HepG2 (cell line): ENCODE results near the gene ARHGEF37. TPM values are rescaled to one million over a fixed set of nuclear protein-coding genes. Genes with fewer than 3 reads are reported as not detected.

Experiments used
- ATAC-seq: fragments of 200-7000 bp; cut with Tn5 transposase; 3 replicates; pipeline ENCODE4 v1.9.1; 2020; ENCODE audit warnings: mild to moderate bottlenecking, moderate library complexity
- BruUV-seq: library from RNA; stranded (reverse); fragments of 400-500 nt; replicated peaks from 2 replicates; lab custom pipeline; 2021; lab: Mats Ljungman, UMichigan
- CTCF ChIA-PET: fragments of 300-600 bp; formaldehyde crosslinking; extraction: SDS; loops from one replicate; lab custom pipeline; 2021; ENCODE audit warnings: low total read pairs, inconsistent platforms, low intra/inter-chr PET ratio; lab: Yijun Ruan, JAX
- POLR2A ChIA-PET: fragments of 350-600 bp; sonication (Branson Sonifier 250); formaldehyde crosslinking; loops from one replicate; lab custom pipeline; 2020; ENCODE audit warnings: antibody characterized with exemption, inconsistent platforms; lab: Yijun Ruan, JAX
- DNase-seq: peaks from one replicate; pipeline ENCODE4 v3.0.0-alpha.2; 2015; ENCODE audit warnings: low spot score
- FAIRE-seq: peaks from 3 replicates; lab custom pipeline; 2011; peaks lifted over from hg19 to GRCh38; lab: Jason Lieb, UNC
- H2AFZ ChIP-seq: one replicate; pipeline ENCODE4 v1.6.1; 2011; ENCODE audit warnings: low read length, inconsistent platforms
- H3K27ac ChIP-seq: fragments of 300-600 bp; 3 replicates; pipeline ENCODE4 v1.8.0; 2011; ENCODE audit warnings: mixed run types, mild to moderate bottlenecking, mixed read lengths, low read length, inconsistent platforms; ENCODE audit not compliant: insufficient read depth; ENCODE audit errors: extremely low read length
- H3K27me3 ChIP-seq, 2 experiments: fragments of 200-600 bp in 1 of 2; 2 replicates in 1 of 2; 3 replicates in 1 of 2; pipeline versions ENCODE4 v1.6.0 to v1.8.0; 2011; ENCODE audit warnings: low read length in 2 of 2, mild to moderate bottlenecking in 2 of 2, moderate library complexity in 2 of 2, inconsistent platforms in 1 of 2; ENCODE audit not compliant: insufficient read depth in 2 of 2, control insufficient read depth in 1 of 2
- H3K36me3 ChIP-seq, 2 experiments: fragments of 200-600 bp in 1 of 2; replicated peaks in 1 of 2; 2 replicates in 1 of 2; 3 replicates in 1 of 2; pipeline versions ENCODE4 v1.5.1 to v1.8.0; 2011; ENCODE audit warnings: low read length in 2 of 2, inconsistent platforms in 1 of 2; ENCODE audit not compliant: insufficient read depth in 2 of 2, control insufficient read depth in 1 of 2
- H3K4me1 ChIP-seq: 2 replicates; pipeline ENCODE4 v1.5.1; 2012; ENCODE audit warnings: low read length, inconsistent platforms; ENCODE audit not compliant: insufficient read depth
- H3K4me2 ChIP-seq: 2 replicates; pipeline ENCODE4 v1.6.0; 2011; ENCODE audit warnings: low read depth, low read length, inconsistent platforms
- H3K4me3 ChIP-seq, 3 experiments: fragments of 200-600 bp in 1 of 3; sonication (generic), shearing (Covaris generic) in 1 of 3; replicated peaks in 1 of 3; 2 replicates each; pipeline ENCODE4 v1.5.1; 2011 to 2016; ENCODE audit warnings: low read length in 3 of 3, inconsistent platforms in 2 of 3, low read depth in 2 of 3, mild to moderate bottlenecking in 2 of 3, control low read depth in 1 of 3, mixed read lengths in 1 of 3; ENCODE audit not compliant: insufficient read depth in 1 of 3
- H3K79me2 ChIP-seq: one replicate; pipeline ENCODE4 v1.6.1; 2011; ENCODE audit warnings: low read length, inconsistent platforms; ENCODE audit not compliant: insufficient read depth
- H3K9ac ChIP-seq: 2 replicates; pipeline ENCODE4 v1.6.0; 2011; ENCODE audit warnings: mild to moderate bottlenecking, low read depth, low read length, inconsistent platforms; ENCODE audit not compliant: insufficient read depth
- H3K9me3 ChIP-seq: 2 replicates; pipeline ENCODE4 v1.5.1; 2012; ENCODE audit warnings: mild to moderate bottlenecking, low read length
- H4K20me1 ChIP-seq: 2 replicates; pipeline ENCODE4 v1.6.0; 2011; ENCODE audit warnings: inconsistent platforms, mild to moderate bottlenecking, low read length, moderate library complexity; ENCODE audit not compliant: insufficient read depth
- HNF1B ChIP-seq: sonication (generic); formaldehyde crosslinking; IDR thresholded peaks from 2 replicates; pipeline ENCODE4 v1.5.1; 2020; ENCODE audit warnings: mild to moderate bottlenecking, moderate library complexity, missing genetic modification reagents
- ISX ChIP-seq: sonication (generic); formaldehyde crosslinking; conservative IDR thresholded peaks from 2 replicates; pipeline ENCODE4 v1.5.0; 2020; ENCODE audit warnings: missing genetic modification reagents
- RAD21 ChIP-seq: fragments of 450-650 bp; formaldehyde crosslinking; IDR thresholded peaks from 2 replicates; pipeline ENCODE4 v1.5.0; 2020; ENCODE audit warnings: mild to moderate bottlenecking
- SMC3 ChIP-seq: IDR thresholded peaks from 2 replicates; pipeline ENCODE4 v1.6.1; 2011; ENCODE audit warnings: low read length, improper control_type of control experiment
- XRCC5 ChIP-seq: fragments of 200-400 bp; formaldehyde crosslinking; optimal IDR thresholded peaks from 2 replicates; pipeline ENCODE3; 2017; ENCODE audit warnings: mild to moderate bottlenecking, low read length
- ZMYM3 ChIP-seq: sonication (generic); formaldehyde crosslinking; IDR thresholded peaks from 2 replicates; pipeline ENCODE4 v1.5.1; 2020; ENCODE audit warnings: mild to moderate bottlenecking, missing genetic modification reagents
- ZNF629 ChIP-seq: sonication (generic); formaldehyde crosslinking; conservative IDR thresholded peaks from 2 replicates; pipeline ENCODE4 v1.5.0; 2020; ENCODE audit warnings: missing genetic modification reagents
- WGBS: methylation state at CpG from one replicate; pipeline ENCODE4 v1.1.6; 2017; ENCODE audit warnings: low lambda C conversion rate; 5-methylcytosine and 5-hydroxymethylcytosine counted together
- in situ Hi-C: cut with HindIII; loops from 2 replicates; pipeline ENCODE4 v1.10.0; 2017; ENCODE audit warnings: low pct_unique_long_range_greater_than_20kb; ENCODE audit not compliant: extremely low pct_ligation_motif_present
- intact Hi-C: fragments of 100-400 bp; cut with micrococcal nuclease; formaldehyde crosslinking; loops from one replicate; pipeline ENCODE4 v1.10.0; 2022; ENCODE audit not compliant: unreplicated experiment
- polyA plus RNA-seq, 8 experiments: library from polyadenylated mRNA; depleted of rRNA in 3 of 8; stranded (reverse) in 7 of 8; unstranded in 1 of 8; fragments of >200 nt; fragmentation: Illumina TruSeq in 4 of 8; extraction: Trizol in 4 of 8; gene quantifications; 2 replicates each; pipeline versions ENCODE4 v1.2.1 to v1.2.3, GENCODE V29; 2011 to 2016; ENCODE audit warnings: low read depth in 4 of 8, missing spikeins in 1 of 8, mixed read lengths in 1 of 8; ENCODE audit not compliant: insufficient read depth in 1 of 8
- total RNA-seq, 5 experiments: library from RNA; depleted of rRNA; stranded (reverse); fragments of >200 nt; fragmentation: Illumina TruSeq; extraction: Trizol; gene quantifications; 2 replicates each; pipeline ENCODE4 v1.2.3, GENCODE V29; 2016; ENCODE audit warnings: low read depth in 1 of 5
- TF ChIP-seq, protein P1 (sequence below): sonication (generic); formaldehyde crosslinking; IDR thresholded peaks from 2 replicates; pipeline ENCODE4 v1.8.1; 2023; ENCODE audit warnings: mild to moderate bottlenecking, moderate library complexity, missing genetic modification reagents
- TF ChIP-seq, protein P2 (sequence below): sonication (generic); formaldehyde crosslinking; IDR thresholded peaks from 2 replicates; pipeline ENCODE4 v1.5.0; 2020; ENCODE audit warnings: mild to moderate bottlenecking, missing genetic modification reagents, moderate library complexity
- TF ChIP-seq, protein P3 (sequence below): sonication (generic); formaldehyde crosslinking; IDR thresholded peaks from 2 replicates; pipeline ENCODE4 v1.5.0; 2020; ENCODE audit warnings: missing genetic modification reagents

ARHGEF37 gene
- total and polyA plus RNA-seq, 2 of the 13 experiments (the other 11 are each of a cell fraction or from before 2014, with no cell fraction given) = 0.18 to 0.27 TPM

- WGBS = 56% methylated on average over 8 of the region's 12 CpGs
- intact Hi-C loops = loop anchor here (5.0 kb wide), 2 partner anchors 36 to 186 kb away; partner anchors contain the start of gene ARHGEF37
- H3K9me3 ChIP-seq = no peaks in the 10 kb centered on the region
- DNase-seq (no peak), FAIRE-seq (no peak), ATAC-seq (no peak)
- TF ChIP-seq ZNF629 (CRISPR knock-in tag) (peak; percentile 77), ZMYM3 (CRISPR knock-in tag) (peak; percentile 43; the same call in 1 of the 2 replicates), ISX (CRISPR knock-in tag) (no peak)
- TF ChIP-seq, protein P1, sequence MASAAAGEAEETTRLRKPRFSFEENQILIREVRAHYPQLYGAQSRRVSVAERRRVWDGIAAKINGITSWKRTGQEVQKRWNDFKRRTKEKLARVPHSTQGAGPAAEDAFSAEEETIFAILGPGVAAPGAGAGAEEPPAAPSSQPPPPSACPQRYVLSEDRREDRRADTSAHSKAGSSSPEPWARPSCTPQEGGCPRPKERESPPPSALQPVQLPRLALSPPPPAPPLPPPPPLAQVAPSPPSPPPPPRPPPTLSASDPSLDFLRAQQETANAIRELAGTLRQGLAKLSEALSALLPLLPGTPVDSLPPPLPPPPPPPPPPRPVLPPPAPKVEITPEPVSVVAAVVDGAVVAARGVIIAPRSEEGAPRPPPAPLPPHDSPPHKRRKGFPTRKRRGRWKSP = no peak
- H3K4me2 ChIP-seq = no peak overlapping the region
- H3K4me3 ChIP-seq = no peak overlapping the region
- ChIA-PET CTCF (no interaction called here), POLR2A (no interaction called here)
- no peak overlapping the region for H2AFZ ChIP-seq
- H3K27ac ChIP-seq = no peak overlapping the region
- peaks cover 0 to 3% of the 10 kb centered on the region in 2 experiments; a peak in 1 of 5 replicates for H3K27me3 ChIP-seq
- H3K4me1 ChIP-seq = peaks cover 19% of the 10 kb centered on the region
- H4K20me1 ChIP-seq = no peaks in the 10 kb centered on the region
- H3K9ac ChIP-seq = no peak overlapping the region
- no peaks in the 10 kb centered on the region for H3K79me2 ChIP-seq
- H3K36me3 ChIP-seq = no peaks in the 10 kb centered on the region
- BruUV-seq = no TSS peak
- in situ Hi-C loops = no loop called here
Observed at GRCh38 chr5:149617760-149618306, 36.5 kb downstream of the ARHGEF37 start.

DNA sequence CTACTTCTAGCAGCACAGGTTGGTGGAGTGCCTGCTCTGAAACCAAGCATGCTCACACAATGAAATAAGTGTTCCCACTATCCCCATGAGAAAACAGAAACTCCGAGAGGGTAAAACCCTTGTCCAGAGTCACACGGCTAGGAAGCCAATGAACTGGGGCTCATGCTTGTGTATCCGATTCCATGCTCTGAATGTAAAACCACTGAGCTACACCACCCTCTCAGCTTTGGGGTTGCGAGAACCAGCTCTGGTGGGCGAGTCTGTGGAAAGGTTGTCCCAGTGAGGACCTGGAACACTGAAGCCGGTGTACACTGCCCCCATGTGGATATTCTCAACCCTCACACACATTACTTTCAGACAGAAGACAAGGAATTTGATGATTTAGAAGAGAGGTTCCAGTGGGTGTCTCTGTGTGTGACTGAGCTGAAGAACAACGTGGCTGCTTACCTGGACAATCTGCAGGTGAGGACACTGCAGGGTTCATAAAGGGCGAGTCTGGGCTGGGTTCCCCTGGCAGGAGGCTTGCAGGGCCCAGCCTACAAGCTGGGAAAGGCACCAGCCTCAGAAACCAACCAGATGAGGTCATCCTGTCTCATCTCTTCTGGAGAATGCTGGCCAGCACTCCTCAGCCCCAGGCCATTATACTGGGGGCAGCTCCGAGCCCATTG lies 37.4 kb downstream of the ARHGEF37 start:
- H3K36me3 ChIP-seq = no peaks in the 10 kb centered on the region
- CTCF ChIA-PET = no interaction called here
- no peak overlapping the region for H3K9ac ChIP-seq
- POLR2A ChIA-PET = no interaction called here
- peak; percentile 88 for FAIRE-seq
- H3K79me2 ChIP-seq = no peaks in the 10 kb centered on the region
- no peak overlapping the region for H3K27ac ChIP-seq
- DNase-seq = peak; percentile 53
- in situ Hi-C loops = no loop called here
- peaks cover 0 to 3% of the 10 kb centered on the region in 2 experiments; a peak in 1 of 5 replicates for H3K27me3 ChIP-seq
- H3K4me2 ChIP-seq = no peak overlapping the region
- WGBS = 8% methylated on average over 9 of the region's 9 CpGs
- H3K4me3 ChIP-seq = no peak overlapping the region
- H3K4me1 ChIP-seq = peaks cover 20% of the 10 kb centered on the region
- no peaks in the 10 kb centered on the region for H4K20me1 ChIP-seq
- intact Hi-C loops = loop anchor here (5.0 kb wide), 2 partner anchors 36 to 186 kb away; partner anchors contain the start of gene ARHGEF37
- ATAC-seq = peak; percentile 84
- BruUV-seq = no TSS peak
- H2AFZ ChIP-seq = no peak overlapping the region
- H3K9me3 ChIP-seq = no peaks in the 10 kb centered on the region
- TF ChIP-seq RAD21 (CRISPR knock-in tag) (peak; percentile 75), HNF1B (CRISPR knock-in tag) (peak; percentile 55; the same call in 1 of the 2 replicates), XRCC5 (peak; percentile 77), SMC3 (peak; percentile 60)
- TF ChIP-seq, protein P2, sequence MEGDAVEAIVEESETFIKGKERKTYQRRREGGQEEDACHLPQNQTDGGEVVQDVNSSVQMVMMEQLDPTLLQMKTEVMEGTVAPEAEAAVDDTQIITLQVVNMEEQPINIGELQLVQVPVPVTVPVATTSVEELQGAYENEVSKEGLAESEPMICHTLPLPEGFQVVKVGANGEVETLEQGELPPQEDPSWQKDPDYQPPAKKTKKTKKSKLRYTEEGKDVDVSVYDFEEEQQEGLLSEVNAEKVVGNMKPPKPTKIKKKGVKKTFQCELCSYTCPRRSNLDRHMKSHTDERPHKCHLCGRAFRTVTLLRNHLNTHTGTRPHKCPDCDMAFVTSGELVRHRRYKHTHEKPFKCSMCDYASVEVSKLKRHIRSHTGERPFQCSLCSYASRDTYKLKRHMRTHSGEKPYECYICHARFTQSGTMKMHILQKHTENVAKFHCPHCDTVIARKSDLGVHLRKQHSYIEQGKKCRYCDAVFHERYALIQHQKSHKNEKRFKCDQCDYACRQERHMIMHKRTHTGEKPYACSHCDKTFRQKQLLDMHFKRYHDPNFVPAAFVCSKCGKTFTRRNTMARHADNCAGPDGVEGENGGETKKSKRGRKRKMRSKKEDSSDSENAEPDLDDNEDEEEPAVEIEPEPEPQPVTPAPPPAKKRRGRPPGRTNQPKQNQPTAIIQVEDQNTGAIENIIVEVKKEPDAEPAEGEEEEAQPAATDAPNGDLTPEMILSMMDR (CRISPR knock-in tag) = peak; percentile 89
- TF ChIP-seq, protein P3, sequence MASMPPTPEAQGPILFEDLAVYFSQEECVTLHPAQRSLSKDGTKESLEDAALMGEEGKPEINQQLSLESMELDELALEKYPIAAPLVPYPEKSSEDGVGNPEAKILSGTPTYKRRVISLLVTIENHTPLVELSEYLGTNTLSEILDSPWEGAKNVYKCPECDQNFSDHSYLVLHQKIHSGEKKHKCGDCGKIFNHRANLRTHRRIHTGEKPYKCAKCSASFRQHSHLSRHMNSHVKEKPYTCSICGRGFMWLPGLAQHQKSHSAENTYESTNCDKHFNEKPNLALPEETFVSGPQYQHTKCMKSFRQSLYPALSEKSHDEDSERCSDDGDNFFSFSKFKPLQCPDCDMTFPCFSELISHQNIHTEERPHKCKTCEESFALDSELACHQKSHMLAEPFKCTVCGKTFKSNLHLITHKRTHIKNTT (CRISPR knock-in tag) = no peak
